Mucosa of rectum (tissue), 2 donors: ENCODE measurements around the gene WWC2.

Experiments
- H3K27ac ChIP-seq, 2 donors: one replicate each; pipeline ENCODE4 v1.7.0; 2013; ENCODE audit warnings: inconsistent platforms in 2 of 2, low read depth in 2 of 2, low read length in 2 of 2
- H3K27me3 ChIP-seq, 2 donors: one replicate each; pipeline ENCODE4 v1.7.0; 2013; ENCODE audit warnings: low read length in 2 of 2; ENCODE audit not compliant: control insufficient read depth in 2 of 2, insufficient read depth in 2 of 2
- H3K36me3 ChIP-seq, 2 donors: one replicate each; pipeline ENCODE4 v1.7.0; 2013; ENCODE audit warnings: low read length in 2 of 2; ENCODE audit not compliant: control insufficient read depth in 2 of 2, insufficient read depth in 2 of 2
- H3K4me1 ChIP-seq, 2 donors: one replicate each; pipeline ENCODE4 v1.7.0; 2013; ENCODE audit warnings: low read length in 2 of 2, mild to moderate bottlenecking in 1 of 2; ENCODE audit not compliant: control insufficient read depth in 2 of 2, insufficient read depth in 2 of 2
- H3K4me3 ChIP-seq, 2 donors: one replicate each; pipeline ENCODE4 v1.7.0; 2013; ENCODE audit warnings: low read length in 2 of 2
- H3K9ac ChIP-seq, 2 donors: one replicate each; pipeline ENCODE4 v1.7.0; 2013; ENCODE audit warnings: low read length in 2 of 2, low read depth in 1 of 2, mild to moderate bottlenecking in 1 of 2
- H3K9me3 ChIP-seq, 2 donors: one replicate each; pipeline ENCODE4 v1.7.0; 2013; ENCODE audit warnings: low read length in 2 of 2; ENCODE audit not compliant: control insufficient read depth in 2 of 2
- donor health status: healthy.
- donor health status: Normal muscosa, but diverticular disease.

WWC2 gene

GRCh38 chr4:183360161-183360919 is 261.3 kb downstream of the WWC2 start:
- Histone ChIP-seq H3K27me3 (no peaks in the 10 kb centered on the region), H3K36me3 (no peaks in the 10 kb centered on the region), H3K27ac (no peak overlapping the region), H3K9ac (no peak overlapping the region), H3K4me3 (no peak overlapping the region), H3K4me1 (no peaks in the 10 kb centered on the region), H3K9me3 (no peaks in the 10 kb centered on the region)

GRCh38 chr4:183362036-183362435 is 263.0 kb downstream of the WWC2 start:
- Histone ChIP-seq H3K4me3 (no peak overlapping the region), H3K27me3 (no peaks in the 10 kb centered on the region), H3K36me3 (no peaks in the 10 kb centered on the region), H3K9me3 (no peaks in the 10 kb centered on the region), H3K4me1 (no peaks in the 10 kb centered on the region), H3K9ac (no peak overlapping the region), H3K27ac (no peak overlapping the region)

GRCh38 chr4:183362916-183363542 is 264.0 kb downstream of the WWC2 start:
- Histone ChIP-seq H3K9me3 (no peaks in the 10 kb centered on the region), H3K27me3 (no peaks in the 10 kb centered on the region), H3K36me3 (no peaks in the 10 kb centered on the region), H3K4me3 (no peak overlapping the region), H3K4me1 (no peaks in the 10 kb centered on the region), H3K9ac (no peak overlapping the region), H3K27ac (no peak overlapping the region)

GRCh38 chr4:183364025-183364424 is 265.0 kb downstream of the WWC2 start:
- H3K27ac ChIP-seq = no peak overlapping the region
- no peaks in the 10 kb centered on the region for H3K27me3 ChIP-seq
- no peak overlapping the region for H3K9ac ChIP-seq
- H3K4me1 ChIP-seq = no peaks in the 10 kb centered on the region
- H3K4me3 ChIP-seq = no peak overlapping the region
- no peaks in the 10 kb centered on the region for H3K36me3 ChIP-seq
- no peaks in the 10 kb centered on the region for H3K9me3 ChIP-seq

- H3K36me3 ChIP-seq = no peaks in the 10 kb centered on the region
- H3K4me3 ChIP-seq = no peak overlapping the region
- H3K9ac ChIP-seq = no peak overlapping the region
- H3K27me3 ChIP-seq = no peaks in the 10 kb centered on the region
- no peaks in the 10 kb centered on the region for H3K9me3 ChIP-seq
- H3K4me1 ChIP-seq = no peaks in the 10 kb centered on the region
- no peak overlapping the region for H3K27ac ChIP-seq
These were observed 267.3 kb downstream of the WWC2 start for GRCh38 chr4:183366206-183366835.

GRCh38 chr4:183369073-183369472 is 270.0 kb downstream of the WWC2 start:
- Histone ChIP-seq H3K27me3 (no peaks in the 10 kb centered on the region), H3K4me1 (no peaks in the 10 kb centered on the region), H3K4me3 (no peak overlapping the region), H3K9me3 (no peaks in the 10 kb centered on the region), H3K36me3 (no peaks in the 10 kb centered on the region), H3K27ac (no peak overlapping the region), H3K9ac (no peak overlapping the region)
